GM23248 (cell line): ENCODE results near the gene TMIE.

Source experiments
- EZH2 ChIP-seq: fragments of 200-600 bp; sonication (generic); IDR thresholded peaks from 2 replicates; pipeline ENCODE4 v1.6.1; 2018; ENCODE audit warnings: antibody characterized with exemption, mild to moderate bottlenecking; ENCODE audit not compliant: insufficient read depth, poor library complexity, severe bottlenecking
- EZH2phosphoT487 ChIP-seq: fragments of 200-600 bp; sonication (generic); IDR thresholded peaks from 2 replicates; pipeline ENCODE4 v1.6.1; 2018; ENCODE audit warnings: antibody characterized with exemption, moderate library complexity, mild to moderate bottlenecking, low read depth; ENCODE audit not compliant: insufficient read depth

DNA sequence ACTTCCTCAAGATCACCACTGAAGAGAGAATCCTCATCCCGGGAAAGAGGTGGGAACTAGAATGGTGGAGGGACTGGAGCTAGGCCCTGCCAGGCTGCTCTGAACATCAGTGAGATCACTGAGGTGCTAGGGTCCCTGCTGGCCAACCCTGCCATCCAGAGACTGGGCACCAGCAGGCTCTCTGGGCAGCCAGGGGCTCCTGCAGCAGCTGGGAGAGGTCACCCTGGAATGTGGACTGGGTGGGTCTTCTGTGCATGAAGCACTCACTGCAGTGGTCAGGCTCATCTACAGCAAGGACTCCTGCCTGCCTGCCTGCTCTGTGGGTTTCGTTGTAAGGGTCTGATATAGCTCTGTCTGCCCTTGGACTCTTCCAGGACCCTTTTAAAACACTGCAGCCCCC is 32.6 kb upstream of the TMIE start:
- TF ChIP-seq EZH2 = no peak
- no peak for TF ChIP-seq EZH2phosphoT487
